Activated T-helper 1 cell treated with anti-CD3 and anti-CD28 coated beads, Interleukin-12 subunit alpha, Interleukin-12 subunit beta, Interleukin-2, Interleukin-4 antibody, amounts not matched to agents 30 ng/mL and 10 ng/mL and 1 ng/mL, durations not matched to agents 14 hours and 24 hours and 36 hours (primary cell): ENCODE results near the gene UHMK1. TPM values are rescaled to one million over a fixed set of nuclear protein-coding genes. Genes with fewer than 3 reads are reported as not detected.
"Not testable (repeated sequence)": the region's sequence is repeated elsewhere in the genome, so short reads cannot be mapped to it uniquely, and the experiment has no call there.

Experiments
- DNase-seq: peaks from one replicate; pipeline ENCODE4 v3.0.0; 2021; ENCODE audit warnings: low spot score
- H3K27ac Mint-ChIP-seq: one replicate; pipeline ENCODE4 v1.8.0; 2021; ENCODE audit warnings: mild to moderate bottlenecking, mixed read lengths
- H3K27me3 Mint-ChIP-seq: one replicate; pipeline ENCODE4 v1.8.0; 2022; ENCODE audit warnings: mild to moderate bottlenecking, moderate library complexity, mixed read lengths; ENCODE audit not compliant: insufficient read depth
- H3K36me3 Mint-ChIP-seq: one replicate; pipeline ENCODE4 v1.8.0; 2021; ENCODE audit warnings: low read depth, mixed read lengths
- H3K4me1 Mint-ChIP-seq: one replicate; pipeline ENCODE4 v1.8.0; 2021; ENCODE audit warnings: low read depth, mixed read lengths
- H3K4me3 Mint-ChIP-seq: one replicate; pipeline ENCODE4 v1.8.0; 2021; ENCODE audit warnings: mild to moderate bottlenecking, moderate library complexity, mixed read lengths
- H3K9me3 Mint-ChIP-seq: one replicate; pipeline ENCODE4 v1.8.0; 2021; ENCODE audit warnings: mixed read lengths
- intact Hi-C: fragments of 100-400 bp; cut with micrococcal nuclease; formaldehyde crosslinking; loops from one replicate; pipeline ENCODE4 v1.15.1; 2024
- total RNA-seq: library from RNA; stranded (reverse); gene quantifications from 2 replicates; pipeline ENCODE4 v1.2.3, GENCODE V29; 2022

The UHMK1 gene
- total RNA-seq, 1 donor from 2014 or later, result 59.6 TPM

GRCh38 chr1:162561037-162561615, 63.5 kb downstream of the UHMK1 start:
- H3K9me3 Mint-ChIP-seq, result no peaks in the 10 kb centered on the region
- intact Hi-C loops, result loop anchor here (1.0 to 5.0 kb wide), 5 partner anchors 64 to 794 kb away; partner anchors contain the start of genes ATF6, NOS1AP, NUF2 and UHMK1
- peak overlapping the region; percentile 87 for H3K4me3 Mint-ChIP-seq
- peaks cover 10% of the 10 kb centered on the region for H3K36me3 Mint-ChIP-seq
- H3K27me3 Mint-ChIP-seq, result no peaks in the 10 kb centered on the region
- peak overlapping the region; percentile 93 for H3K27ac Mint-ChIP-seq
- peaks cover 49% of the 10 kb centered on the region for H3K4me1 Mint-ChIP-seq
- DNase-seq, result peak; percentile 96

DNA sequence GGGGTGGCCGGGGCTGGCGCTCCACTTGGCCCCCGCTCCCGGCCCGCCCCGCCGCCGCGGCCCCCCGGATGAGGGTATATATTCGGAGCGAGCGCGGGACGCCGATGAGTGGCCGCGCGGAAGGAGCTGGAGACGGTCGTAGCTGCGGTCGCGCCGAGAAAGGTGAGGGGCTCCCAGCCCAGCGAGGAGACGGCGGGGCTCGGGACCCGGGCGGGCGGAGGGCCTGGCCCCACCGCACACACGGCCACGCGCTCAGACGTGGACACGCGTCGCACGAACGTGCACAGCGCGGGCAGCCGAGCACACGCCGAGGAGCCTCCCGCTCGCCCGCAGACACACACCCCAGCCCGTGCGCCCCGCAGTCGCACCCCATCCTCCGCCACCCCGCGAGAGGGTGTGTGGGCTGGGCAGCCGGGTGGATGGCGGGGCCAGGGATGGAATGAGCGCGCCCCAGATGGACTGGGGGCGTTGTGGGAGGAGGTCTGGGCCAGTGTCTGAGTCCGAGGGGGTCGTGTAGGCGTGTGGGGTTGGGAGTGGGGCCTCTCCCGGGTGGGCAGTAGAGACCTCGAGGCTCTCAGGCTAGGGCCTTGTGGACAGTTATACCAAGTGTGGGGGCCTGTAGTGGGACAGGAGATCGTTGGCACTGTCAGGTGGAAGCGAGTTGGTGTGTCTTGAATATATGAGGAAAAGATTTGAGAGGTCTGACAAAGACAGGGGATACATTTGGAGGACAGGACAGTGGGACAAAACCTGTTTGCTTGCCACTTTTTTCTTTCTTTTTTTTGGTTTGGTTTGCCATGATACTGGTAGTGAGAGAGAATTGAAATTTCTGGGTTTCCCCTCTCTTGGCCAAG, 64.2 kb downstream of the UHMK1 start, which contains the start of gene UAP1:
Gene UAP1, plus strand, starts transcription at position 107 of the 854 bp plus-strand sequence. CDS start 4,347 bp downstream, outside the sequence.
- no peak for DNase-seq
- Mint-ChIP-seq H3K27me3 (no peaks in the 10 kb centered on the region), H3K36me3 (peaks cover 14% of the 10 kb centered on the region), H3K9me3 (no peaks in the 10 kb centered on the region), H3K4me1 (peaks cover 49% of the 10 kb centered on the region), H3K4me3 (peak within 1 kb of the TSS; percentile 87), H3K27ac (peak within 1 kb of the TSS; percentile 93)
- intact Hi-C loops, result loop anchor here (1.0 to 5.0 kb wide), 5 partner anchors 65 to 795 kb away; partner anchors contain the start of genes ATF6, NOS1AP, NUF2 and UHMK1

DNA sequence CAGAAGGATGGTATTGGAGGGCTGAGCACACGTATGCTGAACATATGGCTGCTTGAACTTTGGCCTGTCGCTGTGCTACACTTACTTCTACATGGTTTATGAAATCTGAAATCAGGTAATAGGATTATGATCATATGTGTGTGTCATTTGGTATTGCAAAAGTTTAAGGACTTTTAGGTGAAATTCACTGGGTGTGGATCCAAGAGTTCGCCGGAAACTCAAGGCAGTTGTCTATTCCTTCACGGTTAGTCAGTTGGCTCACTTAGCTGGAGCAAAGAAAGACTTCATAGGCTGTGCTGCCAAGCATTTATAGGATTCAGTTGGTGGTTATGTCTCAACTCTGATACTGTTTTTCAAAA, 64.8 kb downstream of the UHMK1 start:
- Mint-ChIP-seq H3K4me3 (peak overlapping the region; percentile 87), H3K9me3 (no peaks in the 10 kb centered on the region), H3K36me3 (peaks cover 19% of the 10 kb centered on the region), H3K4me1 (peaks cover 49% of the 10 kb centered on the region), H3K27me3 (no peaks in the 10 kb centered on the region), H3K27ac (peak overlapping the region; percentile 83)
- DNase-seq, result no peak
- intact Hi-C loops, result loop anchor here (5.0 kb wide), 1 partner anchor 795 kb away; the partner anchor contains the start of gene ATF6

GRCh38 chr1:162564762-162565218, 67.2 kb downstream of the UHMK1 start:
- DNase-seq, result no peak
- peak overlapping the region; percentile 9 for H3K27ac Mint-ChIP-seq
- peaks cover 49% of the 10 kb centered on the region for H3K4me1 Mint-ChIP-seq
- H3K4me3 Mint-ChIP-seq, result no peak overlapping the region
- intact Hi-C loops, result loop anchor here (5.0 kb wide), 1 partner anchor 797 kb away; the partner anchor contains the start of gene ATF6
- H3K27me3 Mint-ChIP-seq, result no peaks in the 10 kb centered on the region
- H3K36me3 Mint-ChIP-seq, result peaks cover 26% of the 10 kb centered on the region
- no peaks in the 10 kb centered on the region for H3K9me3 Mint-ChIP-seq

DNA sequence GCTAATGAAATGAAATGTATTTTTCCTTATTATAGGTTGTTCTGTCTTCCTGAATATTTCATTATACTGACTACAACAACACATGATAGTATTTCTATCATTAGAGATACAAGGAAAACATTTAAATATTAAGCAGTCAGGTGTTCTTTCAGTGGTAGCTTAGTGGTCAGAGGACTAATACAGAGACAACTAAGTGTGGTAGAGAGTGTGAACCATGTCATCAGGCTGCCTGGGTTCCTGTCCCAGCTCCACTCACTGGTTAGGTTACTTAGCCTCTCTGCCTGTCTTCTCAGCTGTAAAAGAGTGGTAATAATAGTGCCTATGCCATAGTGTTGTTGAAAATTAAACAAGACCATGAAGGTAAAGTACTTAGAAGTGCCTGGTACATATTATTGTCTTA, 67.8 kb downstream of the UHMK1 start:
- Mint-ChIP-seq H3K27ac (no peak overlapping the region), H3K9me3 (no peaks in the 10 kb centered on the region), H3K4me1 (peaks cover 46% of the 10 kb centered on the region), H3K4me3 (no peak overlapping the region), H3K27me3 (no peaks in the 10 kb centered on the region), H3K36me3 (peaks cover 26% of the 10 kb centered on the region)
- no peak for DNase-seq
- intact Hi-C loops, result no loop called here

GRCh38 chr1:162566870-162567269, 69.3 kb downstream of the UHMK1 start:
- intact Hi-C loops, result no loop called here
- Mint-ChIP-seq H3K36me3 (peaks cover 26% of the 10 kb centered on the region), H3K4me3 (no peak overlapping the region)

GRCh38 chr1:162568802-162569201, 71.2 kb downstream of the UHMK1 start:
- Mint-ChIP-seq H3K9me3 (no peaks in the 10 kb centered on the region), H3K4me1 (peaks cover 32% of the 10 kb centered on the region), H3K27me3 (no peaks in the 10 kb centered on the region), H3K4me3 (no peak overlapping the region), H3K36me3 (peaks cover 20% of the 10 kb centered on the region), H3K27ac (no peak overlapping the region)
- no peak for DNase-seq
- intact Hi-C loops, result no loop called here

More at GRCh38 chr1:162566870-162567269, 69.3 kb downstream of the UHMK1 start:
- H3K9me3 Mint-ChIP-seq, result no peaks in the 10 kb centered on the region
- DNase-seq, result no peak
- H3K4me1 Mint-ChIP-seq, result peaks cover 42% of the 10 kb centered on the region
- no peaks in the 10 kb centered on the region for H3K27me3 Mint-ChIP-seq
- H3K27ac Mint-ChIP-seq, result no peak overlapping the region

GRCh38 chr1:162570718-162571117, 73.1 kb downstream of the UHMK1 start:
- no peaks in the 10 kb centered on the region for H3K9me3 Mint-ChIP-seq
- H3K36me3 Mint-ChIP-seq, result peaks cover 16% of the 10 kb centered on the region
- H3K27ac Mint-ChIP-seq, result no peak overlapping the region
- no peaks in the 10 kb centered on the region for H3K27me3 Mint-ChIP-seq
- no peak overlapping the region for H3K4me3 Mint-ChIP-seq
- no peak for DNase-seq
- intact Hi-C loops, result no loop called here
- H3K4me1 Mint-ChIP-seq, result peaks cover 16% of the 10 kb centered on the region

GRCh38 chr1:162571121-162571520, 73.5 kb downstream of the UHMK1 start:
- H3K4me3 Mint-ChIP-seq, H3K27ac Mint-ChIP-seq, H3K27me3 Mint-ChIP-seq, DNase-seq, intact Hi-C loops, H3K9me3 Mint-ChIP-seq: not testable (repeated sequence)
- H3K4me1 Mint-ChIP-seq, result peaks cover 13% of the 10 kb centered on the region
- peaks cover 16% of the 10 kb centered on the region for H3K36me3 Mint-ChIP-seq

DNA sequence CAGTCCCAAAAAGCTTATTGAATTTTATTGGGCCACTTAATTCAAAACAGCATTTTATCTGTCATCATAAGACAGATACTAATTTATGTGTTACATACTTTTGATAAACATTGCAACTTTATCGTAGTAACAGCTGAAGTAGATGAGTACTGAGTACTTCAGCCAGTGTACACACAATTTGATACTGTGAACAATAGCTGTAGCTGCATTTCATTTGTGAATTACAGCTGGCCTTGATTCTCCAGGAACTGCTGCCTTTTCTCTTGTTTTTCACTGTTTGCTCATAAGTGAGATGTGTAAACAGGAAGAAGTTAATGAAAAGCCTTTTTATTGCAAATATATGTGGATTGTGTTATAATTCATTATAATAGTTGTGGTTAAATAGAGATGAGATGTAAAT, 74.1 kb downstream of the UHMK1 start:
- H3K4me3 Mint-ChIP-seq, result no peak overlapping the region
- no peak overlapping the region for H3K27ac Mint-ChIP-seq
- no peak for DNase-seq
- H3K27me3 Mint-ChIP-seq, result no peaks in the 10 kb centered on the region
- peaks cover 14% of the 10 kb centered on the region for H3K36me3 Mint-ChIP-seq
- no peaks in the 10 kb centered on the region for H3K9me3 Mint-ChIP-seq
- peaks cover 13% of the 10 kb centered on the region for H3K4me1 Mint-ChIP-seq
- intact Hi-C loops, result no loop called here

- H3K9me3 Mint-ChIP-seq, result no peaks in the 10 kb centered on the region
- H3K4me3 Mint-ChIP-seq, result no peak overlapping the region
- intact Hi-C loops, result no loop called here
- no peak overlapping the region for H3K27ac Mint-ChIP-seq
- no peak for DNase-seq
- peaks cover 7% of the 10 kb centered on the region for H3K36me3 Mint-ChIP-seq
- H3K27me3 Mint-ChIP-seq, result no peaks in the 10 kb centered on the region
- peaks cover 13% of the 10 kb centered on the region for H3K4me1 Mint-ChIP-seq
Observed at GRCh38 chr1:162573136-162573535, 75.5 kb downstream of the UHMK1 start.

DNA sequence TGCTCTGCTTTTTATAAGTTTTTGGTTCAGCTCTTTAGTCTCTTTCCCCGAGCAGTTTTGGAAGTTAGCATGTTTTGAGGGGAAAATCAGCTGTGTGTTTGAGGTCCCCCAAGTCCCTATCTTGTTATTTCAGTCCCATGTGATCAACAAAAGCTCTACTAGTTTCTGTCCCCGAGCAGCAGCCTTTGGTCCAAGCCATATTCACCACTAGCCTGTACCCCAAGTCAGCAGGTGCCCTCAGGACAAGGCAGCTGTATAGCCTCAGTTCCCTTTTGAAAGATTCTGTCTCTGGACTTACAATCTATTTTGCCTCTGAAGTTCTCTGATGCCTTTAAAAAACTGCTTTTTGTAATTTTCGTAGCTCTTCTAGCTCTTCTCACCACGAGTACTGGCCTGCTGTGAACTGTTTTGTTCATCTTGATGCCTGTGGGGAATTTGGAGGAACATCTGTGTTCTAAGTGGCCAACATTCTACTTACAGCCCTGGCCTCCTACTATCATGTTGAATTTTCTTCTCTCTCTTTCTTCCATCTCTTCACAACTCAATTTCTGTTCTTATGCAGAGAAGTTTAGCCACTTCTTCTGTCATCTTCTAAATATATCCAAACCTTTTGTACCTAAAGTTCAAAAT, 80.6 kb downstream of the UHMK1 start:
- intact Hi-C loops, result no loop called here
- Mint-ChIP-seq H3K4me1 (no peaks in the 10 kb centered on the region), H3K27me3 (no peaks in the 10 kb centered on the region), H3K4me3 (no peak overlapping the region), H3K27ac (no peak overlapping the region), H3K36me3 (peaks cover 20% of the 10 kb centered on the region), H3K9me3 (no peaks in the 10 kb centered on the region)
- no peak for DNase-seq
